ENCODE measurements around the gene TESK2. TPM values are rescaled to one million over a fixed set of nuclear protein-coding genes. Genes with fewer than 3 reads are reported as not detected.

The TESK2 gene
- total and polyA plus RNA-seq, 2 of the 13 experiments (the other 11 are each of a cell fraction or from before 2014, with no cell fraction given): 5.5 to 9.6 TPM

GRCh38 chr1:45335855-45336324 is 155.1 kb downstream of the TESK2 start (continued):
- TF ChIP-seq, protein P1, sequence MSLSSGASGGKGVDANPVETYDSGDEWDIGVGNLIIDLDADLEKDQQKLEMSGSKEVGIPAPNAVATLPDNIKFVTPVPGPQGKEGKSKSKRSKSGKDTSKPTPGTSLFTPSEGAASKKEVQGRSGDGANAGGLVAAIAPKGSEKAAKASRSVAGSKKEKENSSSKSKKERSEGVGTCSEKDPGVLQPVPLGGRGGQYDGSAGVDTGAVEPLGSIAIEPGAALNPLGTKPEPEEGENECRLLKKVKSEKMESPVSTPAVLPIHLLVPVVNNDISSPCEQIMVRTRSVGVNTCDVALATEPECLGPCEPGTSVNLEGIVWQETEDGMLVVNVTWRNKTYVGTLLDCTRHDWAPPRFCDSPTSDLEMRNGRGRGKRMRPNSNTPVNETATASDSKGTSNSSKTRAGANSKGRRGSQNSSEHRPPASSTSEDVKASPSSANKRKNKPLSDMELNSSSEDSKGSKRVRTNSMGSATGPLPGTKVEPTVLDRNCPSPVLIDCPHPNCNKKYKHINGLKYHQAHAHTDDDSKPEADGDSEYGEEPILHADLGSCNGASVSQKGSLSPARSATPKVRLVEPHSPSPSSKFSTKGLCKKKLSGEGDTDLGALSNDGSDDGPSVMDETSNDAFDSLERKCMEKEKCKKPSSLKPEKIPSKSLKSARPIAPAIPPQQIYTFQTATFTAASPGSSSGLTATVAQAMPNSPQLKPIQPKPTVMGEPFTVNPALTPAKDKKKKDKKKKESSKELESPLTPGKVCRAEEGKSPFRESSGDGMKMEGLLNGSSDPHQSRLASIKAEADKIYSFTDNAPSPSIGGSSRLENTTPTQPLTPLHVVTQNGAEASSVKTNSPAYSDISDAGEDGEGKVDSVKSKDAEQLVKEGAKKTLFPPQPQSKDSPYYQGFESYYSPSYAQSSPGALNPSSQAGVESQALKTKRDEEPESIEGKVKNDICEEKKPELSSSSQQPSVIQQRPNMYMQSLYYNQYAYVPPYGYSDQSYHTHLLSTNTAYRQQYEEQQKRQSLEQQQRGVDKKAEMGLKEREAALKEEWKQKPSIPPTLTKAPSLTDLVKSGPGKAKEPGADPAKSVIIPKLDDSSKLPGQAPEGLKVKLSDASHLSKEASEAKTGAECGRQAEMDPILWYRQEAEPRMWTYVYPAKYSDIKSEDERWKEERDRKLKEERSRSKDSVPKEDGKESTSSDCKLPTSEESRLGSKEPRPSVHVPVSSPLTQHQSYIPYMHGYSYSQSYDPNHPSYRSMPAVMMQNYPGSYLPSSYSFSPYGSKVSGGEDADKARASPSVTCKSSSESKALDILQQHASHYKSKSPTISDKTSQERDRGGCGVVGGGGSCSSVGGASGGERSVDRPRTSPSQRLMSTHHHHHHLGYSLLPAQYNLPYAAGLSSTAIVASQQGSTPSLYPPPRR (CRISPR knock-in tag; IDR thresholded peaks at IDR 0.05; ENCODE audit: borderline replicate concordance): 0 out of 2 replicates have a peak, but pooled peaks have one; percentile 39
- TF ChIP-seq HDAC2 (CRISPR knock-in tag; IDR thresholded peaks at IDR 0.05) (peak; percentile 77), ZNF558 (CRISPR knock-in tag; IDR thresholded peaks at IDR 0.05; ENCODE audit: borderline replicate concordance) (no peak), SYNCRIP (IDR thresholded peaks at IDR 0.05; ENCODE audit: insufficient read depth, low read depth, low read length) (no peak), ASH2L (IDR thresholded peaks at IDR 0.05; ENCODE audit: insufficient read length, low read depth, low read length) (peak; percentile 61), CREB1 (IDR thresholded peaks at IDR 0.05) (no peak), CREB1 (CRISPR knock-in tag; IDR thresholded peaks at IDR 0.05) (peak; percentile 67; the same call in 1 of the 2 replicates), TFDP2 (CRISPR knock-in tag; IDR thresholded peaks at IDR 0.05) (no peak), TCF7 (IDR thresholded peaks at IDR 0.05; ENCODE audit: low read depth) (peak; percentile 51), RBM22 (optimal IDR thresholded peaks at IDR 0.05; ENCODE audit: low read length) (no peak), HNF4A (CRISPR knock-in tag; IDR thresholded peaks at IDR 0.05) (peak; percentile 91)
- TF ChIP-seq, protein P2, sequence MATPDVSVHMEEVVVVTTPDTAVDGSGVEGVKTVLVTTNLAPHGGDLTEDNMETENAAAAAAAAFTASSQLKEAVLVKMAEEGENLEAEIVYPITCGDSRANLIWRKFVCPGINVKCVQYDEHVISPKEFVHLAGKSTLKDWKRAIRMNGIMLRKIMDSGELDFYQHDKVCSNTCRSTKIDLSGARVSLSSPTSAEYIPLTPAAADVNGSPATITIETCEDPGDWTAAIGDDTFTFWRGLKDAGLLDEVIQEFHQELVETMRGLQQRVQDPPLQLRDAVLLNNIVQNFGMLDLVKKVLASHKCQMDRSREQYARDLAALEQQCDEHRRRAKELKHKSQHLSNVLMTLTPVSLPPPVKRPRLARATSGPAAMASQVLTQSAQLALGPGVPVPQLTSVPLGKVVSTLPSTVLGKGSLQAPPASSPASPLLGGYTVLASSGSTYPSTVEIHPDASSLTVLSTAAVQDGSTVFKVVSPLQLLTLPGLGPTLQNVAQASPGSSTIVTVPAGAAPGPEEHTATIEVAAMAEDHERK (CRISPR knock-in tag; IDR thresholded peaks at IDR 0.05; ENCODE audit: low read depth): no peak
- TF ChIP-seq, protein P3, sequence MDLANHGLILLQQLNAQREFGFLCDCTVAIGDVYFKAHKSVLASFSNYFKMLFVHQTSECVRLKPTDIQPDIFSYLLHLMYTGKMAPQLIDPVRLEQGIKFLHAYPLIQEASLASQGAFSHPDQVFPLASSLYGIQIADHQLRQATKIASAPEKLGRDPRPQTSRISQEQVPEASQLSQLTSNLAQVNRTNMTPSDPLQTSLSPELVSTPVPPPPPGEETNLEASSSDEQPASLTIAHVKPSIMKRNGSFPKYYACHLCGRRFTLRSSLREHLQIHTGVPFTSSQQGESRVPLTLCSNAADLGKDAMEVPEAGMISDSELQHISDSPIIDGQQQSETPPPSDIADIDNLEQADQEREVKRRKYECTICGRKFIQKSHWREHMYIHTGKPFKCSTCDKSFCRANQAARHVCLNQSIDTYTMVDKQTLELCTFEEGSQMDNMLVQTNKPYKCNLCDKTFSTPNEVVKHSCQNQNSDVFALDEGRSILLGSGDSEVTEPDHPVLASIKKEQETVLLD (CRISPR knock-in tag; IDR thresholded peaks at IDR 0.05; ENCODE audit: low read depth): no peak
- TF ChIP-seq, protein P4, sequence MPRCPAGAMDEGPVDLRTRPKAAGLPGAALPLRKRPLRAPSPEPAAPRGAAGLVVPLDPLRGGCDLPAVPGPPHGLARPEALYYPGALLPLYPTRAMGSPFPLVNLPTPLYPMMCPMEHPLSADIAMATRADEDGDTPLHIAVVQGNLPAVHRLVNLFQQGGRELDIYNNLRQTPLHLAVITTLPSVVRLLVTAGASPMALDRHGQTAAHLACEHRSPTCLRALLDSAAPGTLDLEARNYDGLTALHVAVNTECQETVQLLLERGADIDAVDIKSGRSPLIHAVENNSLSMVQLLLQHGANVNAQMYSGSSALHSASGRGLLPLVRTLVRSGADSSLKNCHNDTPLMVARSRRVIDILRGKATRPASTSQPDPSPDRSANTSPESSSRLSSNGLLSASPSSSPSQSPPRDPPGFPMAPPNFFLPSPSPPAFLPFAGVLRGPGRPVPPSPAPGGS (CRISPR knock-in tag; IDR thresholded peaks at IDR 0.05): no peak
